GM12878 (cell line): Measurements from ENCODE around the gene STX8. TPM values are rescaled to one million over a fixed set of nuclear protein-coding genes. Genes with fewer than 3 reads are reported as not detected.

ENCODE experiments used
- ATAC-seq: fragments of 200-7000 bp; cut with Tn5 transposase; 3 replicates; pipeline ENCODE4 v1.9.1; 2020; ENCODE audit warnings: mild to moderate bottlenecking, moderate library complexity
- BruUV-seq: library from RNA; stranded (reverse); fragments of 400-500 nt; replicated peaks from 2 replicates; lab custom pipeline; 2021; lab: Mats Ljungman, UMichigan
- CTCF ChIA-PET: fragments of 300-600 bp; sonication (Branson Sonifier 250); formaldehyde crosslinking; extraction: SDS; loops from one replicate; lab custom pipeline; 2021; ENCODE audit warnings: inconsistent platforms; lab: Yijun Ruan, JAX
- POLR2A ChIA-PET: fragments of 350-600 bp; formaldehyde crosslinking; extraction: SDS; loops from one replicate; lab custom pipeline; 2021; ENCODE audit warnings: inconsistent platforms; lab: Charles Lee
- RAD21 ChIA-PET: fragments of 300-600 bp; sonication (Branson Sonifier 250); formaldehyde crosslinking; loops from one replicate; lab custom pipeline; 2023; ENCODE audit warnings: antibody characterized with exemption; ENCODE audit not compliant: unreplicated experiment; lab: Charles Lee
- SMC1A ChIA-PET: fragments of 300-600 bp; sonication (Branson Sonifier 250); formaldehyde crosslinking; loops from one replicate; lab custom pipeline; 2023; ENCODE audit not compliant: unreplicated experiment, uncharacterized antibody; lab: Charles Lee
- DNase-seq: peaks from one replicate; pipeline ENCODE4 v3.0.0-alpha.2; 2011; ENCODE audit warnings: low read depth, low spot score
- FAIRE-seq: peaks from 3 replicates; lab custom pipeline; 2011; peaks lifted over from hg19 to GRCh38; lab: Jason Lieb, UNC
- H2AFZ ChIP-seq: 2 replicates; pipeline ENCODE4 v1.6.0; 2011; ENCODE audit warnings: low read depth, low read length, control low read depth; ENCODE audit not compliant: control insufficient read depth
- H3K27ac ChIP-seq: 2 replicates; pipeline ENCODE4 v1.5.1; 2011; ENCODE audit warnings: control low read depth; ENCODE audit not compliant: control insufficient read depth, insufficient read depth
- H3K27me3 ChIP-seq, 2 experiments: replicated peaks in 1 of 2; 2 replicates each; pipeline versions ENCODE4 v1.6.0 to v1.6.1; 2011; ENCODE audit warnings: low read length in 1 of 2; ENCODE audit not compliant: control insufficient read depth in 2 of 2, insufficient read depth in 2 of 2
- H3K36me3 ChIP-seq, 2 experiments: 2 replicates each; pipeline ENCODE4 v1.5.1; 2011; ENCODE audit warnings: low read length in 1 of 2; ENCODE audit not compliant: control insufficient read depth in 2 of 2, insufficient read depth in 2 of 2
- H3K4me1 ChIP-seq: 2 replicates; pipeline ENCODE4 v1.6.1; 2011; ENCODE audit warnings: mild to moderate bottlenecking, low read length, moderate library complexity, mixed read lengths; ENCODE audit not compliant: control insufficient read depth, insufficient read depth
- H3K4me2 ChIP-seq: 2 replicates; pipeline ENCODE4 v1.6.0; 2011; ENCODE audit warnings: control low read depth; ENCODE audit not compliant: control insufficient read depth, insufficient read depth
- H3K4me3 ChIP-seq: fragments of 200-600 bp; sonication (generic); 2 replicates; pipeline ENCODE4 v1.5.1; 2016
- H3K79me2 ChIP-seq: 2 replicates; pipeline ENCODE4 v1.6.0; 2011; ENCODE audit warnings: low read length; ENCODE audit not compliant: control insufficient read depth, insufficient read depth
- H3K9ac ChIP-seq: 2 replicates; pipeline ENCODE4 v1.8.0; 2011; ENCODE audit warnings: low read length, control low read depth, mixed read lengths; ENCODE audit not compliant: control insufficient read depth, insufficient read depth
- H3K9me3 ChIP-seq: replicated peaks from 3 replicates; pipeline ENCODE4 v1.5.1; 2011; ENCODE audit warnings: mild to moderate bottlenecking, low read length; ENCODE audit not compliant: control insufficient read depth, insufficient read depth
- H4K20me1 ChIP-seq: 2 replicates; pipeline ENCODE4 v1.6.0; 2011; ENCODE audit not compliant: control insufficient read depth, insufficient read depth
- CBFB ChIP-seq: IDR thresholded peaks from 2 replicates; pipeline ENCODE4 v1.6.1; 2016; ENCODE audit warnings: antibody characterized with exemption, low read depth
- CUX1 ChIP-seq: IDR thresholded peaks from 2 replicates; pipeline ENCODE4 v1.6.1; 2012; ENCODE audit warnings: improper control_type of control experiment, low read depth, low read length; ENCODE audit not compliant: insufficient replicate concordance
- DPF2 ChIP-seq: fragments of 450-650 bp; IDR thresholded peaks from 2 replicates; pipeline ENCODE4 v1.6.1; 2017; ENCODE audit warnings: mild to moderate bottlenecking
- HDAC6 ChIP-seq: fragments of 200-600 bp; sonication (generic); IDR thresholded peaks from one replicate; pipeline ENCODE4 v1.8.0; 2017; ENCODE audit warnings: antibody characterized with exemption; ENCODE audit not compliant: unreplicated experiment
- SUPT20H ChIP-seq: IDR thresholded peaks from 2 replicates; pipeline ENCODE4 v1.6.1; 2011; ENCODE audit warnings: low read depth, mild to moderate bottlenecking, low read length, moderate library complexity, borderline replicate concordance; ENCODE audit not compliant: control insufficient read depth
- USF1 ChIP-seq: IDR thresholded peaks from 2 replicates; pipeline ENCODE4 v1.6.1; 2011; ENCODE audit warnings: borderline replicate concordance, low read depth, mild to moderate bottlenecking, moderate library complexity, mixed read lengths, low read length; ENCODE audit not compliant: insufficient read depth; ENCODE audit errors: extremely low read length
- ZNF274 ChIP-seq: IDR thresholded peaks from one replicate; pipeline ENCODE4 v1.8.0; 2011; ENCODE audit not compliant: insufficient read length, insufficient read depth
- WGBS: methylation state at CpG from one replicate; pipeline ENCODE4 v1.1.6; 2016; ENCODE audit warnings: low lambda C conversion rate; ENCODE audit not compliant: insufficient replicate concordance, insufficient coverage; ENCODE audit errors: missing lambda C conversion rate; 5-methylcytosine and 5-hydroxymethylcytosine counted together
- in situ Hi-C: fragments of 300-500 bp; cut with MboI; formaldehyde crosslinking; loops from 9 replicates; pipeline ENCODE4 v1.14.3; 2018; ENCODE audit warnings: mixed read lengths
- intact Hi-C: fragments of 100-400 bp; cut with micrococcal nuclease; formaldehyde crosslinking; loops from one replicate; pipeline ENCODE4 v1.14.2; 2022; ENCODE audit not compliant: unreplicated experiment
- polyA plus RNA-seq, 11 experiments: library from polyadenylated mRNA; depleted of rRNA in 4 of 11; unstranded in 6 of 11; stranded (reverse) in 5 of 11; fragments of >200 nt; fragmentation: Nextera tagmentation in 4 of 11; fragmentation: Illumina TruSeq in 1 of 11; extraction: Ambion mirVana in 4 of 11; extraction: Trizol in 1 of 11; gene quantifications; 1 replicate in 1 of 11; 2 replicates in 10 of 11; pipeline versions ENCODE4 v1.2.1 to v1.2.3, GENCODE V29; 2011 to 2016; ENCODE audit warnings: inconsistent platforms in 2 of 11, missing spikeins in 2 of 11, low read depth in 1 of 11
- total RNA-seq, 4 experiments: library from RNA; depleted of rRNA in 3 of 4; stranded (reverse); fragments of >200 nt in 3 of 4; fragmentation: Illumina TruSeq in 1 of 4; extraction: Trizol in 1 of 4; gene quantifications; 2 replicates each; pipeline versions ENCODE4 v1.2.1 to v1.2.3, GENCODE V29; 2013 to 2021

STX8 gene
- total and polyA plus RNA-seq, 10 of the 15 experiments (the other 5 are each of a cell fraction or from before 2014, with no cell fraction given), result 47.9 to 151 (median 72.9) TPM

GRCh38 chr17:9512323-9513168, 63.1 kb downstream of the STX8 start:
- no peak overlapping the region for H3K9ac ChIP-seq
- RAD21 ChIA-PET, result interaction anchor here (0.7 kb wide), 1 partner anchor 259 kb away, joined by 3 read pairs; no protein-coding TSS in a partner anchor
- H2AFZ ChIP-seq, result no peak overlapping the region
- BruUV-seq, result no TSS peak
- WGBS, result 74% methylated on average over 4 of the region's 4 CpGs
- no peak overlapping the region for H3K4me2 ChIP-seq
- POLR2A ChIA-PET, result interaction anchor here (0.6 kb wide), 1 partner anchor 10 kb away, joined by 5 read pairs; no protein-coding TSS in a partner anchor
- intact Hi-C loops, result no loop called here
- H3K9me3 ChIP-seq, result peaks cover 6% of the 10 kb centered on the region; the same call in 2 of the 3 replicates
- in situ Hi-C loops, result no loop called here
- DNase-seq (no peak), FAIRE-seq (no peak), ATAC-seq (no peak)
- SMC1A ChIA-PET, result interaction anchor here (0.7 kb wide), 2 partner anchors 43 to 52 kb away, joined by 3 to 4 read pairs; no protein-coding TSS in a partner anchor
- H4K20me1 ChIP-seq, result no peaks in the 10 kb centered on the region
- H3K27ac ChIP-seq, result no peak overlapping the region
- CTCF ChIA-PET, result no interaction called here
- no peaks in the 10 kb centered on the region for H3K4me1 ChIP-seq
- no peak overlapping the region for H3K4me3 ChIP-seq
- H3K79me2 ChIP-seq, result no peaks in the 10 kb centered on the region; the same call in 1 of the 2 replicates
- no peak for TF ChIP-seq SUPT20H
- no peak for TF ChIP-seq DPF2
- TF ChIP-seq HDAC6, result no peak
- no peak for TF ChIP-seq ZNF274
- TF ChIP-seq CUX1, result no peak
- no peak for TF ChIP-seq USF1
- no peak for TF ChIP-seq CBFB
- no peaks in the 10 kb centered on the region for H3K36me3 ChIP-seq
- H3K27me3 ChIP-seq, result no peaks in the 10 kb centered on the region
